HTERT RPE-1 (cell line): ENCODE results near the gene ALAS1.

Experiments
- in situ Hi-C: fragments of 300-500 bp; cut with MboI; formaldehyde crosslinking; loops from 4 replicates; pipeline ENCODE4 v1.14.3; 2020; ENCODE audit warnings: low sequenced_read_pairs

The ALAS1 gene

GRCh38 chr3:52198643-52199608 lies 966 bp downstream of the ALAS1 start:
- in situ Hi-C loops: no loop called here

DNA sequence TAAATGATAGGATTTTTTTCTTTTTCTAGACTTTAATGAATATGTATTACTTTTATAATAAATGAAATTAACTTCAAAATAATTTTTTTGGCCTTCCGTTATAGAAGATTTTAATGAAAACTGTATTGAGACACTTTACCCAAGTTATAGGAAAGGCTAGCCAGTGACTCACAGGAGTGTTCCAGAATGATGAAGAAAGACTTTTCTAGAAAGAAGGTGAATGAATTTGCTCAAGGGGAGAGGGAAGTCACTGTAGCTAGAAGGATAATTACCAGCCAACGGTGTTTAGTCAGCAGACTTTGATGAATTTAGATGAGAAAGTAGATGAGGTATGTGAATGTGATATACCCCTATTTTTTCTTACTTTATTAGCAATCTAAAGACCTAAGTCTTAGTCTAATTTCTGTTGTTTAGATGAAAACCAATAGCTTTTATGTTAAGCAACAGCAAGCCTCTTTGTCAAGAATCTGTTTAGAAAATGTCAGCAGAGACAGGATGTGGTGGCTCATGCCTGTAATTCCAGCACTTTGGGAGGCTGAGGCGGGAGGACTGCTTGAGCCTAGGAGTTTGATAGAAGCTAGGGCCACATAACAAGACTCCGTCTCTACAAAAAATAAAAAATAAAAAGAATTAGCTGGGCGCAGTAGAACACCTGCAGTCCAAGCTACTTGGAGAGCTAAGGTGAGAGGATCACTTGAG lies 3.2 kb downstream of the ALAS1 start:
- in situ Hi-C loops: no loop called here

DNA sequence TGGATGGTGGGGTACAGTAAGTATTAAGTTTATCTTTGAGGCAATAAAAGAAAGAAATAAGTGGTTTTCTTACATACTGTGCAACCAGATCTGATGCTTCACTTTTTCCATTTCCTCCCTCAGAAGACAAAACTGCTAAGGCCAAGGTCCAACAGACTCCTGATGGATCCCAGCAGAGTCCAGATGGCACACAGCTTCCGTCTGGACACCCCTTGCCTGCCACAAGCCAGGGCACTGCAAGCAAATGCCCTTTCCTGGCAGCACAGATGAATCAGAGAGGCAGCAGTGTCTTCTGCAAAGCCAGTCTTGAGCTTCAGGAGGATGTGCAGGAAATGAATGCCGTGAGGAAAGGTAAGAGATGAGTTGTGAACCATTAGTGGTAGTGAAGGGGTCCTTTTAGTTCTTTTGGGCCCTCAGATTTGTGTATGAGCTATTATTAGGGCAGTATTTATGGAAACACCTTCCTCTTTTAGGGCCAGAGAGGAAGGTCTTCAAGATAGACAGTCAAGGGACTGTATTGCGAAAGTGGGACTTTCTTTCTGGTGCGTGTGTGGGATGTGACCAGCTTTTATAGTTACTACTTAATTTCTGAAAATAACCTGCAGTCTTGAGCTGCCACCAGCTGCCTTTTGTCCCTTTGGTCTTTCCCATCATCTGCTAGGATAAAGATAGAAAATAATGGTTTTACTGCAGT lies 4.6 kb downstream of the ALAS1 start:
- in situ Hi-C loops: no loop called here

DNA sequence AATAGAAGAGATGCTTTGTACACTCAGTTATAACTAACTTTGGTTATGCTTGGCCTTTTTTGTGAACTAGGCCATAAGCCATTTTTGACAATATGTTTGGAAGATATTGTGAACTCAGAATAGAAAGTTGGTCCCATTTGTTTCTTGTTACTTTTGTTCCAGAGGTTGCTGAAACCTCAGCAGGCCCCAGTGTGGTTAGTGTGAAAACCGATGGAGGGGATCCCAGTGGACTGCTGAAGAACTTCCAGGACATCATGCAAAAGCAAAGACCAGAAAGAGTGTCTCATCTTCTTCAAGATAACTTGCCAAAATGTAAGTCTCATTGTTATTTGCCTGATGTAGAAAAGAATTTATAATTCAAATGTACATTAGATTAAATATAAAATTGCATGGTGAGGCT lies 5.7 kb downstream of the ALAS1 start:
- in situ Hi-C loops: no loop called here

- in situ Hi-C loops: no loop called here
Observed at GRCh38 chr3:52204337-52205073, 6.5 kb downstream of the ALAS1 start.

GRCh38 chr3:52205727-52206372 lies 7.9 kb downstream of the ALAS1 start:
- in situ Hi-C loops: no loop called here

GRCh38 chr3:52208556-52208955 lies 10.6 kb downstream of the ALAS1 start:
- in situ Hi-C loops: no loop called here

GRCh38 chr3:52210037-52210436 lies 12.1 kb downstream of the ALAS1 start:
- in situ Hi-C loops: no loop called here

DNA sequence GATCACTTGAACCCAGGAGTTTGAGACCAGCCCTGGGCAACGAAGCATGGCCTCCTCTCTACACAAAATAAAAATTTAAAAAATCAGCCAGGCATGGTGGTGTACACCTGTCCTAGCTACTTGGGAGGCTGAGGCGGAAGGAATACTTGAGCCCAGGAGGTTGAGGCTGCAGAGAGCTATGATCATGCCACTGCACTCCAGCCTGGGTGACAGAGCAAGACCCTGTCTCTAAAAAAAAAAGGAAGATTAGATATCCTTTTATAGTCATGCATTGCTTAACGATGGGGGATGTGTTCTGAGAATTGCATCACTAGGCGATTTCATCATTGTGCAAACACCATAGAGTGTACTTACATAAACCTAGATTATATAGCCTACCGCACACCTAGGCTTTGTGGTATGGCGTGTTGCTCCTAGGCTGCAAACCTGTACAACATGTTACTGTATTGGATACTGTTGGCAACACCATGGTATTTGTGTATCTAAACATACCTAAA lies 12.6 kb downstream of the ALAS1 start:
- in situ Hi-C loops: no loop called here

DNA sequence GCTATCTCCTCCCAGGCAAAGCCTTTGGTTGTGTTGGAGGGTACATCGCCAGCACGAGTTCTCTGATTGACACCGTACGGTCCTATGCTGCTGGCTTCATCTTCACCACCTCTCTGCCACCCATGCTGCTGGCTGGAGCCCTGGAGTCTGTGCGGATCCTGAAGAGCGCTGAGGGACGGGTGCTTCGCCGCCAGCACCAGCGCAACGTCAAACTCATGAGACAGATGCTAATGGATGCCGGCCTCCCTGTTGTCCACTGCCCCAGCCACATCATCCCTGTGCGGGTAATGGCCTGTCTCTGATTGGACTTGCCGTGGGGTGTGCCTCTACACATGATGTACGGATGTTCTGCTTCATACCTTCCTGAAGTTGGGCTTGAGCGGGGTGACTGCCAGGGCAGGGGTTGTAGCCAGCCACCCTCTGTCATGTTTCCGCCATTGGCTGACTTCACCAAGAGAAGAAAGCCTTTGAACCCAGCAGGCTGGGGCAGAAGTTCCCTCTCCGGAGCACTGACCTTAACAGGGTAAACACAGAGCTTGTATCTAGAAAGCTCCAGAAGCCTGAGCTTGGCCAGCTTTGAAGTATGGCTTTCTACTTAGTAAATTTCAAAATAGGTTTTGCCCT lies 13.4 kb downstream of the ALAS1 start:
- in situ Hi-C loops: no loop called here

- in situ Hi-C loops: no loop called here
Observed at GRCh38 chr3:52213005-52213404, 15.0 kb downstream of the ALAS1 start.

DNA sequence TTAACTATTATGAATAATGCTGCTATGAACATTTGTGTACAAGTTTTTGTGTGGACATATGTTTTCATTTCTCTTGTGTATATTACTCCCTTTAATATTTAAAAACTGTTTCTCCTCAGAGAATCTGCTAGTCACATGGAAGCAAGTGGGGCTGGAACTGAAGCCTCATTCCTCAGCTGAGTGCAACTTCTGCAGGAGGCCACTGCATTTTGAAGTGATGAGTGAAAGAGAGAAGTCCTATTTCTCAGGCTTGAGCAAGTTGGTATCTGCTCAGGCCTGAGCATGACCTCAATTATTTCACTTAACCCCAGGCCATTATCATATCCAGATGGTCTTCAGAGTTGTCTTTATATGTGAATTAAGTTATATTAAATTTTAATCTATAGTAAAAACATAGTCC lies 15.9 kb downstream of the ALAS1 start:
- in situ Hi-C loops: no loop called here

DNA sequence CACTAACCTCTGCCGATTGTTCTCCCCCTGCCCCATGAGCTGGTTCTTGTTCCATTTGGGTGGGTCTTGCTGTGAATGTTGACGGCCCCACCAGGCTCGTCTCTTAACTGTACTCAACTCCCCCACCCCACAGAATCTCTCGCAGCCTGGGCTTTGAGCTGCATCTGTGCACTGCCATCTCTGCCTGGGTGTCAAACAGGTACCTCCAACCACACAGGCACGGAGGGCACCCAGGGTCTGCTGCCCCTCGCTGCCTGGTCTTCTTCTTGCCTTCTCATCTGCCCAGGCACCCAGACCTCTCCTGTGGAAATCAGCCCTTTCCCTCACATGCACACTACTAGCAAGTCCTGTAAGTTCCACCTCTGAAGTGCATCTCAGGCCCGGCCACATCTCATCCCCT lies 17.4 kb downstream of the ALAS1 start:
- in situ Hi-C loops: no loop called here

GRCh38 chr3:52216585-52217408 lies 18.8 kb downstream of the ALAS1 start:
- in situ Hi-C loops: no loop called here

- in situ Hi-C loops: no loop called here
Observed at GRCh38 chr3:52217409-52217805, 19.4 kb downstream of the ALAS1 start.

- in situ Hi-C loops: no loop called here
Observed at GRCh38 chr3:52218026-52218425, 20.1 kb downstream of the ALAS1 start.

GRCh38 chr3:52218454-52218853 lies 20.5 kb downstream of the ALAS1 start:
- in situ Hi-C loops: no loop called here

DNA sequence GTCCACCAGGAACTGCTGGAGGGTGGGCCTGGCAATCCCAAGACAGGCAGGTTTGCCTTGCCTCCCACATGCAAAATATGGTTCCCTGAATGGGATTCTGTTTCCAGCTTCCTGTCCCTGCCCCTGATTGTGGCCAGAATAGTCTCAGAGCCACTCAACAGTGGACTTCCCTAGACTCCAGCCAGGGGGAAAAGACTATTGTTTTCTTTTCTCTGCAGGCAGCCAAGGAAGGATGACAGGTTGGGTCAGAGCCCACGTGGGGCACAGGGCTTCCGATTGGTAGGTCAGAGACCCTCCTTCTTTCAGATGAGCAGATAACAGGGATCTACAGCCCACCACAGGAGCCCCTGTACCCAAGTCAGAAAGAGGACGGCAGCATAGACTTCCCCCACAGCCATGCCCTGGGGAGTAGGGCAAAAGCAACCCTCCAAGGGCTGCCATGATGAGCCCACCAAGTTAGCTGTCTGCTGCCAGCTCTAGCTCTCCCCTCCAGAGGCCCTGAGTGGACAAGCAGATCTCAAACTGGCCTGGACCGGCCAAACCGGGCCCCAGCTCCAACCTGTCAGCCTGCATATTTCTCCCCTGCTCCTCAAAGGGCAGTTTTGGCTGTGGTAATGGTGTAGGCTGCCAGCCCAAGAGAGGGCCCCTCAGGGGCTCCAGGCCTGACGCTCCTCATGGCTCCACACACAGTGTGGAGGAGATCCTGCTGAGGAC lies 21.1 kb downstream of the ALAS1 start:
- in situ Hi-C loops: no loop called here
